H1 (cell line): ENCODE data around the gene TEKT3. TPM values are rescaled to one million over a fixed set of nuclear protein-coding genes. Genes with fewer than 3 reads are reported as not detected.

Experiments used
- polyA plus RNA-seq, 7 experiments: library from polyadenylated mRNA; depleted of rRNA in 3 of 7; stranded (reverse) in 5 of 7; unstranded in 2 of 7; fragments of >200 nt in 5 of 7; fragments of 200-250 nt in 2 of 7; gene quantifications; 1 replicate in 5 of 7; 2 replicates in 1 of 7; 4 replicates in 1 of 7; pipeline versions ENCODE4 v1.2.1 to v1.2.3, GENCODE V29; 2011 to 2013; ENCODE audit warnings: missing spikeins in 2 of 7, mixed read lengths in 2 of 7
- total RNA-seq: library from RNA; stranded (reverse); fragmentation: NEBNext Ultra II Directional; extraction: Animal tissue kit (Norgen Biotek cat#: 25700); gene quantifications from 2 replicates; pipeline ENCODE4 v1.2.1, GENCODE V29; 2021
- TF ChIP-seq, protein P1 (sequence below): IDR thresholded peaks from 2 replicates; pipeline ENCODE4 v1.6.1; 2011; ENCODE audit warnings: low read depth, mild to moderate bottlenecking, low read length; ENCODE audit not compliant: insufficient read depth

Gene TEKT3
- total and polyA plus RNA-seq, 2 of the 8 experiments (the other 6 are each of a cell fraction or from before 2014, with no cell fraction given): 2.2 to 2.9 TPM

DNA sequence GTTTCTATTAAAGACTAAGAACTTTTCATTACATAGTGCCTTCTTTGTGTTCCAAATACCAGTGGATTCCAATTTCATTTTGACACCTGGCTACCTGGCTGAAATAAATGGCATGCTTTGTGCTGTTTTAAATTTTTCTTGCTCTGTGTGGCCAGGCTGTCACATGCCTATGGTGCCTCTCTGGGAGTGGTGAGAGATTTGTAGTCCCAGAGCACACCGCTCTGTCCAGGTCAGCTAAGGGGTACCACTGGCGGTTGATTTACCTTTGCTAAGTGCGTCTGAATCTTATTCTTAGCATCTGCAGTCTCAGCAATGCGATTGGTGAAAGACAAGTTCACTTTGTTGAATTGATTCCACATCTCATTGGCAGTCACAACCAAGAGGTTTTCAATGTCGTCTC lies 29.4 kb downstream of the TEKT3 start (continued):
- TF ChIP-seq, protein P1, sequence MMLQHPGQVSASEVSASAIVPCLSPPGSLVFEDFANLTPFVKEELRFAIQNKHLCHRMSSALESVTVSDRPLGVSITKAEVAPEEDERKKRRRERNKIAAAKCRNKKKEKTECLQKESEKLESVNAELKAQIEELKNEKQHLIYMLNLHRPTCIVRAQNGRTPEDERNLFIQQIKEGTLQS: no peak
